CD4-positive, alpha-beta T cell treated with Interleukin-2 at 100 ng/mL for 4 hours (primary cell): Measurements from ENCODE around the gene MSANTD1.

Source experiments
- DNase-seq: peaks from one replicate; pipeline ENCODE4 v3.0.0-alpha.2; 2020; ENCODE audit warnings: low spot score

MSANTD1 gene

DNA sequence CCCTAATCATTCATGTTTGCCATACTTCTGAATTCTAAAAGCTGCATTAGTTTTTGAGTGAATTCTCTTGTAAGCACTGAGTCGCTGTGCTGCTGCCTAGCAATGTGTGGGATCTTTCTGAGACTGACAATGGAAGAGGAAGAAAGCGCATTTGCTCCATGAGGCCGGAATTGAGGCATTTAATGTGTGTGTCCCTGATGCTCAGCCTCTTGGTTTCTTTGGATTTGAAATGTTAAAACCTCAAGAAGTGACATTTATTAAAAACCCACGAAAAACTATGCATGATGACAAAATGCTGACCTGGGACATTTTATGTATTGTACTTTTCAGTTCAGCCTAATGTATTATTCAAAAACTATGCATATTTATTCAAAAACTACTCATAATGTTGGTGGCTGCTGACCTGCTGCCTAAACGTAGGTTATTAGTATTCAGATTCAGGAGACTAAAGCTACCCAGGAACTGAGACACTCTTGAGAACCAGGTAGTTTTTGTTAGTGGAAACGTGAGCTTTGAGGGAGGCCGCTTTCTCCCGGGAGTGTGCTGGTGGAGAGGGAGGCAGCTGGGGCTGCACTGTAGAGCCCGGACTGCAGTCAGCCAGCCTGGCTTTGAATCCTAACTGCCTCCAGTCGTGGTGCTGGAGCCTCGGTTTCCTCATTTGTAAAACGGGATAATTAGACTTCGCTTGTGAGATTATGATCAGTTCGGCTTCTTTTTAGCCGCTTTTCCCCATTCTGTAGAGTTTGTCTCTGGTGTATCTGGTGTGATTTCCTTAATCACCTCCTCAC is 55.2 kb downstream of the MSANTD1 start:
- DNase-seq, result no peak

DNA sequence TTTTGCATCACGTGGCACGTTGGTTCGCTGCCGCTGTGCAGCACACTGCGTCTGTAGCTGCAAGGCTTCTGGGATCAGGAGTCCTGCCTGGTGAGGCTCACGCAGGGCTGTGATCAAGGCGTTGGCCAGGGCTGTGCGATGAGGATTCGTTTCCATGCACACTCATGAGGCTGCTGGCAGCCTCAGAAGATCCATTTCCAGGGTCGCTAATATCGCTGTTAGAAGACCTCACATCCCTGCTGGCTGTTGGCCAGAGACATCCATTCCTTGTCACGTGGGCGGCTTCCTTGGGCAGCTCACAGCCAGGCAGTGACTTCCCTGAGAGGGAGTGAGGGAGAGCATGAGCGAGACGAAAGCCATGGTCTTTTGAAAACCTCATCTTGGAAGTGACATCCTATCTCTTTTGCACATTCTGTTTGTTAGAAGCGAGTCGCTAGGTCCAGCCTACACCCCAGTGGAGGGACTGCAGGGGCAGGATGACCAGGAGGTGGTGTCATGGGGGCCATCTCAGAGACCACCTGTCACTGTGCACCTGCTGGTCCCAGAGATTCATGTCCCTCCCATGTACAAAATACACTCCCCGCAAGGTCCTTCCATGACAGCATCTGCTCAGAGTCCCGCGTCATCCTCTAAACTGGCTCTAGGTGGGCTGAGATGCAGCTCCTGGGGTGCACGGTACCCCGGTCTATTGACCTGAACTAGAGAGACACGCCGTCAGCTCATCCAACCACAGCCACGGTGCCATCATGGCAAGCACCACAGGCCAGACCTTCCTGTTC is 56.1 kb downstream of the MSANTD1 start:
- no peak for DNase-seq

DNA sequence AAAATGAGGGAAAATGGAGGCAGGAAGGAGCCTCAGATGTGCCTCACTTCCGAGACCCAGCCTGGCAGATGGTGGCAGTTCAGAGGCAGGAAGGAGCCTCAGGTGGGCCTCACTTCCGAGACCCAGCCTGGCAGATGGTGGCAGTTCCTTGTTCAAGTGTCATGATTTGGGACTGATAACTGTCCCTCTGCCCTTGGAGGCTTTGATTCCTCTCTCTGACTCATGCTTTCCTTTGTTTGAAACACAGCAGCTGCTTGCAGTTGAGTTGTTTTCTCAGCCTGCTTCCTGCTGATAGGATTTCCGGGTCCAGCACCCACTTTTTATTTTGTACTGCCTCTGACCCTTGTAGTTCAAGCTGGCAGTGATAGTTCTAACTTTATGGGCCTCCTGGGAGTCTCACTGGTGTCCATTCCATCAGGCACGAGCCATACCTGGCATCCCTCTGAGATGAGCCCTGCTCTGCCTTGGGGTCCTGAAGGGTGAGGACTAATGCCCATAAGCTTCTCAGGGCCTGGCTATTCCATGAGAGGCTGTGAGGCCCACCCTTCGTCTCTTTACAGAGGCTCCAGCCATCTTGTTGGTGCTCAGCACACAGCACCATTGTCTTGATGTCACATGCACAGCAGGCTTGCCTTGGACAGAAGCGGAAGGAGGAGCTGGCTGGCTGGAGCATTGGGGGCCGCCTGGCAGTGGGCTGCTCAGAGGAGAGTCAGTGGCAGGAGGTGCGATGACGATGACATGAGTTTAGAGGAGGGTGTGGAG is 56.8 kb downstream of the MSANTD1 start:
- no peak for DNase-seq
